ENCODE results near the gene OR6A2. TPM values are rescaled to one million over a fixed set of nuclear protein-coding genes. Genes with fewer than 3 reads are reported as not detected.

OR6A2 gene
- total RNA-seq, 1 experiment from 2014 or later, result 0.07 TPM

- H2AFZ ChIP-seq (ENCODE audit: low read length), result no peak overlapping the region
- intact Hi-C loops (cut with micrococcal nuclease), result no loop called here
- H3K4me3 ChIP-seq (ENCODE audit: low read length), result no peak overlapping the region
- H3K9me2 ChIP-seq (replicated peaks; ENCODE audit: low read length), result no peaks in the 10 kb centered on the region
- no peak overlapping the region for H3K9ac ChIP-seq (ENCODE audit: low read length)
- H3K79me2 ChIP-seq (ENCODE audit: low read length), result no peaks in the 10 kb centered on the region
- no peaks in the 10 kb centered on the region for H3K36me3 ChIP-seq (ENCODE audit: low read depth, low read length)
- POLR2A ChIA-PET (ENCODE audit: unreplicated experiment), result no interaction called here
- H3K9me3 ChIP-seq (ENCODE audit: low read length), result no peaks in the 10 kb centered on the region
- H3K4me1 ChIP-seq (ENCODE audit: insufficient read depth, low read length), result no peaks in the 10 kb centered on the region
- no peaks in the 10 kb centered on the region for H3F3A ChIP-seq (ENCODE audit: low read length, unreplicated experiment)
- H3K4me2 ChIP-seq (ENCODE audit: low read length), result no peak overlapping the region
- H4K20me1 ChIP-seq (ENCODE audit: low read length), result no peaks in the 10 kb centered on the region
- no peak overlapping the region for H3K27ac ChIP-seq (ENCODE audit: low read length)
- no TSS peak for BruUV-seq (replicated peaks)
- TF ChIP-seq, protein P1, sequence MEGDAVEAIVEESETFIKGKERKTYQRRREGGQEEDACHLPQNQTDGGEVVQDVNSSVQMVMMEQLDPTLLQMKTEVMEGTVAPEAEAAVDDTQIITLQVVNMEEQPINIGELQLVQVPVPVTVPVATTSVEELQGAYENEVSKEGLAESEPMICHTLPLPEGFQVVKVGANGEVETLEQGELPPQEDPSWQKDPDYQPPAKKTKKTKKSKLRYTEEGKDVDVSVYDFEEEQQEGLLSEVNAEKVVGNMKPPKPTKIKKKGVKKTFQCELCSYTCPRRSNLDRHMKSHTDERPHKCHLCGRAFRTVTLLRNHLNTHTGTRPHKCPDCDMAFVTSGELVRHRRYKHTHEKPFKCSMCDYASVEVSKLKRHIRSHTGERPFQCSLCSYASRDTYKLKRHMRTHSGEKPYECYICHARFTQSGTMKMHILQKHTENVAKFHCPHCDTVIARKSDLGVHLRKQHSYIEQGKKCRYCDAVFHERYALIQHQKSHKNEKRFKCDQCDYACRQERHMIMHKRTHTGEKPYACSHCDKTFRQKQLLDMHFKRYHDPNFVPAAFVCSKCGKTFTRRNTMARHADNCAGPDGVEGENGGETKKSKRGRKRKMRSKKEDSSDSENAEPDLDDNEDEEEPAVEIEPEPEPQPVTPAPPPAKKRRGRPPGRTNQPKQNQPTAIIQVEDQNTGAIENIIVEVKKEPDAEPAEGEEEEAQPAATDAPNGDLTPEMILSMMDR (conservative IDR thresholded peaks at IDR 0.05; ENCODE audit: low read depth, low read length), result no peak
- TF ChIP-seq EZH2phosphoT487 (IDR thresholded peaks at IDR 0.05; ENCODE audit: borderline replicate concordance, low read length) (no peak), EZH2 (IDR thresholded peaks at IDR 0.05; ENCODE audit: low read length, unreplicated experiment) (no peak)
- no peak for DNase-seq
- no peak for ATAC-seq
- H3K27me3 ChIP-seq (ENCODE audit: low read length), result no peaks in the 10 kb centered on the region
- CTCF ChIA-PET, result no interaction called here
Observed at GRCh38 chr11:6843670-6844069, 44.2 kb upstream of the OR6A2 start.

GRCh38 chr11:6841694-6842093 is 42.2 kb upstream of the OR6A2 start:
- H3K9ac ChIP-seq (ENCODE audit: low read length), result no peak overlapping the region
- H3K27me3 ChIP-seq (ENCODE audit: low read length), result no peaks in the 10 kb centered on the region
- no peak overlapping the region for H2AFZ ChIP-seq (ENCODE audit: low read length)
- H3K9me2 ChIP-seq (replicated peaks; ENCODE audit: low read length), result no peaks in the 10 kb centered on the region
- no peaks in the 10 kb centered on the region for H3F3A ChIP-seq (ENCODE audit: low read length, unreplicated experiment)
- H4K20me1 ChIP-seq (ENCODE audit: low read length), result no peaks in the 10 kb centered on the region
- ChIA-PET POLR2A (ENCODE audit: unreplicated experiment) (no interaction called here), CTCF (no interaction called here)
- ATAC-seq, result no peak
- H3K4me3 ChIP-seq (ENCODE audit: low read length), result no peak overlapping the region
- H3K4me1 ChIP-seq (ENCODE audit: insufficient read depth, low read length), result no peaks in the 10 kb centered on the region
- H3K4me2 ChIP-seq (ENCODE audit: low read length), result no peak overlapping the region
- H3K27ac ChIP-seq (ENCODE audit: low read length), result no peak overlapping the region
- TF ChIP-seq EZH2 (IDR thresholded peaks at IDR 0.05; ENCODE audit: low read length, unreplicated experiment), result no peak
- intact Hi-C loops (cut with micrococcal nuclease), result no loop called here
- no peaks in the 10 kb centered on the region for H3K9me3 ChIP-seq (ENCODE audit: low read length)
- no peak for DNase-seq
- H3K36me3 ChIP-seq (ENCODE audit: low read depth, low read length), result no peaks in the 10 kb centered on the region
- BruUV-seq (replicated peaks), result no TSS peak
- H3K79me2 ChIP-seq (ENCODE audit: low read length), result no peaks in the 10 kb centered on the region

DNA sequence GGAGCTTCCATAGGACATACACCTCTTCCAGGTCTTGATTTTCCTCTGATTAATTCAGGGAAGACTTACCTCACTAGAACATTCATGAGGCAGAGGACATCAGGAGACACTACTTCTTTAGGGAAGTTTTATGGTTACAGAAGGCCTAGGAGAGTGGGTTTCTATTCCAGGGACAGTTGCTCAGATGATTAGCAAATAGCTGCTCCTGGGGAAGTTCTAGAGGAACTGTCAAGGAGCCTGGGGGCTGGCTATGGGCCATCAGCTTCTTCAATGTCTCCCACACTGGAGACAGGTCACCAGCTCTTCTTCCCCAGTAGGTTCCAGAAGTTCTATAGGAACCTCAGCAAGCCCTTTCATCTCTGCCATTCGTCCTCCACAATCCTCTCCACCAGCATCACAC is 34.5 kb upstream of the OR6A2 start:
- CTCF ChIA-PET, result no interaction called here
- no peak overlapping the region for H3K4me3 ChIP-seq (ENCODE audit: low read length)
- no peak overlapping the region for H3K27ac ChIP-seq (ENCODE audit: low read length)
- H2AFZ ChIP-seq (ENCODE audit: low read length), result no peak overlapping the region
- no peaks in the 10 kb centered on the region for H3F3A ChIP-seq (ENCODE audit: low read length, unreplicated experiment)
- no peak for DNase-seq
- no peaks in the 10 kb centered on the region for H3K4me1 ChIP-seq (ENCODE audit: insufficient read depth, low read length)
- no peaks in the 10 kb centered on the region for H3K36me3 ChIP-seq (ENCODE audit: low read depth, low read length)
- H4K20me1 ChIP-seq (ENCODE audit: low read length), result no peaks in the 10 kb centered on the region
- no peaks in the 10 kb centered on the region for H3K9me3 ChIP-seq (ENCODE audit: low read length)
- POLR2A ChIA-PET (ENCODE audit: unreplicated experiment), result no interaction called here
- H3K27me3 ChIP-seq (ENCODE audit: low read length), result no peaks in the 10 kb centered on the region
- no peak for TF ChIP-seq EZH2phosphoT487 (IDR thresholded peaks at IDR 0.05; ENCODE audit: borderline replicate concordance, low read length)
- TF ChIP-seq, protein P1 (conservative IDR thresholded peaks at IDR 0.05; ENCODE audit: low read depth, low read length), result no peak
- TF ChIP-seq EZH2 (IDR thresholded peaks at IDR 0.05; ENCODE audit: low read length, unreplicated experiment), result no peak
- H3K4me2 ChIP-seq (ENCODE audit: low read length), result no peak overlapping the region
- no TSS peak for BruUV-seq (replicated peaks)
- H3K79me2 ChIP-seq (ENCODE audit: low read length), result no peaks in the 10 kb centered on the region
- H3K9ac ChIP-seq (ENCODE audit: low read length), result no peak overlapping the region
- H3K9me2 ChIP-seq (replicated peaks; ENCODE audit: low read length), result no peaks in the 10 kb centered on the region
- intact Hi-C loops (cut with micrococcal nuclease), result no loop called here
- ATAC-seq, result no peak
